Stimulated activated CD4-positive, alpha-beta T cell treated with anti-CD3 and anti-CD28 coated beads, TNF-alpha, amount 100 ng/mL, for 1 hour (primary cell): ENCODE data around the gene PILRA.
"Not testable (repeated sequence)": the region's sequence is repeated elsewhere in the genome, so short reads cannot be mapped to it uniquely, and the experiment has no call there.

ENCODE experiments used
- DNase-seq, 3 donors: peaks; one replicate each; pipeline ENCODE4 v3.0.0-alpha.2; 2020; ENCODE audit warnings: low read depth in 3 of 3, low spot score in 1 of 3

Gene PILRA

GRCh38 chr7:100433276-100433591 lies 59.9 kb downstream of the PILRA start:
- DNase-seq: no peak

DNA sequence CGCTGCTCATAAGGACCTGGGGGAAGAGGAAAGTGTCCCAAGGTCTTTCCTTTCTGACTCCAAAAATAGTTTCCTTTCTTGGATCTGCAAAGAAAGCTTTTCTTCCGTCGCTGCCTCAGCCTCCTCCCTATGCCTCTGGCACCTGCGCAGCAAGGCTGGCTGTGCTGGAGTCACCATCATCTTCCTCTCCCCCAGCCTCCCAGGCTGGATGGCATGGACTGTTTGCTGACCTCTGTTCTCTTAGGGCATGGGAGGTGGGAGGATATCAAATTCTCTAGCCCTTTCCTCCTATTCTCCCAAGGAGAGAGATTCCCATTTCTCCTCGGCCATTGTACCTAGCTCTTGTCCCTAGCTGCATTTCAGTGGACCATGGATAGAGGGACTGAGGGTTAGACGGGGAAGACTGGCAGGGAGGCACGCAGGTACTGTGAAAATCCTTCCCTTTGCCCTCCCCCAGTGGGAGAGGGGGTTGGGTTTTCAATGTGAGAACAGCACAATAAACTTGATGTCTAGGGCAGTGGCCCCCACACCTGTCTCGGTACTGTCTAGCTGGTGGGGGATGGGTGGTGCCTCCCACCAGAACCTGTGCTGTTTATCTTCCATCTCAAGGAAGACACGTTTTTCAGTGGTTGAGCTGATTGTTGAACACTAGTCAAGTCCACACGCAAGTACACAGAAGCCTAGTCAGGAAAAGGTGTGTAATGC lies 60.5 kb downstream of the PILRA start:
- no peak for DNase-seq

DNA sequence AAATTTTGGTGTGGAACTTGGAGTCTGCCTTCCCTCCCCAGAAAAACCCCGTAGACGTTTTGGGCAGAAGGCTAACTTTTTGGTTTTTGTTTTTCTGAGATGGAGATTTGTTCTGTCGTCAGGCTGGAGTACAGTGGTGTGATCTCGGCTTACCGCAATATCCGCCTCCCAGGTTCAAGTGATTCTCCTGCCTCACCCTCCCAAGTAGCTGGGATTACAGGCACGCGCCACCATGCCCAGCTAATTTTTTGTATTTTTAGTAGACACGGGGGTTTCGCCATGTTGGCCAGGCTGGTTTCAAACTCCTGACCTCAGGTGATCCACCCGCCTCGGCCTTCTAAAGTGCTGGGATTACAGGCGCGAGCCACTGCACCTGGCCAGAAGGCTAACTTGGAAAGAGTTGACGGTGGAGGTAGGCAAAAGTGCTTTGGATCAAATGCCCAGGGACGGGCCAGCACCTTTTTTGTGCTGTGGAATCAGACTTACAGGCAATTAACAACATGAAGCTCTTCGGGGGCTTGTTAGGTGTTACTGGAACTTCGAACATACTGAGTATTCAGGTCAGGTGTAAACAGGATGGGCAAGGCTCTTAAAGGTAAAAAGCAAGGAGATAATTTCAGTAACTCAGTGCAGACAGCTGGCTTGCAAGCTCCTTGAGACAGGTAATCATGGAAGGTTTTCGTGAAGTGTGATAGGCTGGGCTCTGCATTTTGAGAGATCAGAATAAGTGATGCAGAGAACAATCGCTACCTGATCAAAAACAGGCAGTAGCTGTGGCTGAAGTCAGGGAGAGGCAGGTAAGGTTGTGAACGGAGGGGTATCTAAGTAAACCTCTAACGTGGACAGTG lies 61.2 kb downstream of the PILRA start:
- no peak for DNase-seq

- DNase-seq: peak in 1 of 3 donors; percentile 30
Measured at GRCh38 chr7:100435401-100436304, 62.4 kb downstream of the PILRA start.

DNA sequence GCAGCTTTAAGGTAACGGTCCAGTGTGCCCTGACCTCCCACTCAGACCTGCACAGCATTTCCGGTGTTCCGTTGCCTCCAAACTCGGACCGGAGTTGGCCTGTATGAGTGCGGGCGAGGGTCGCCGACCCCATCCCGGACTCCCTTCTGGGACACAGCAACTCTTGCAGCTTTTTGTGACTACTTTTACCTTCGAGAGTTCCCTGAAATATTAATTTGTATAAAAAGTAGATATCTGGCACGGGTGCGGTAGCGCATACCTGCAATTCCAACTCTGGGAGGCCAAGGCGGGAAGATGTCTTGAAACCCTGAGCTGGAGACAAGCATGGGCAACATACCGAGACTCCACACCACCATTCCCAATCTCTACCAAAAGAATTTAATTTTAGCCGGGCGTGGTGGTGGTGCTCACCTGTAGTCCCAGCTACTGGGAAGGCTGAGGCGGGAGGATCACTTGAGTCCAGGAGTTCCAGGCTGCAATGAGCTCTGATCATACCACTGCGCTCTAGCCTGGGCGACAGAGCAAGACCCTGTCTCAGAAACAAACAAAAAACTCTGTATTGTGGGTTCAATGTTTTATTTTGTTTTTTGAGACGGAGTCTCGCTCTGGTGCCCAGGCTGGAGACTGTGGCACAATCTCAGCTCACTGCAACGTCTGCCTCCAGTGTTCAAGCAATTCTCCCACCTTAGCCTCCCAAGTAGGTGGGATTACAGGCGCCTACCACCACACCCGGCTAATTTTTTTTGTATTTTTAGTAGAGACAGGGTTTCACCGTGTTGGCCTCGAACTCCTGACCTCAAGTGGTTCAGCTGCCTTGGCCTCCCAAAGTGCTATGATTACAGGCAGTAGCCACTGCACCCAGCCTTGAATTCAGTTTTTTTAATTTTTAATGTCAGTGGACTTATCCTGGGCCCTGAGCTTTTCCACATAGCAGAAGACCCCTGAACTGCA lies 64.1 kb downstream of the PILRA start:
- no peak for DNase-seq

DNA sequence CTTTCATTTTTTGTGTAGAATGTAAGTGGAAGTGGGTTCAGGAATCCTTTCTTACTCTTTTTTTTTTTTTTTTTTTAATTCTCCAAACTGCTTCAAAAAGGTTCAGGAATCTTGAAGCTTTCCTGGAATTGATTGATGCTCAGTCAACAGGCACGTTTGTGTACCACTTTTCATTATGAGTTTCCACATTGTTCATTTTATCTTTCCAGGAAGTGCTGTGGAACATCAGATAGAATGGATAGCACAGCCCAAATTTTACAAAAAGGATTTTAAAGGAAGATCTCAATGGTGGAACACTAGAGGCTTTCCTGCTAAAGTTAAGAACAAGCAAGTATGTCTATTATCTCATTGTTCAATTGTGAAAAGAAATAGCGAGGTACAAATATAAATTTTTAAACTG lies 64.9 kb downstream of the PILRA start:
- no peak for DNase-seq

DNA sequence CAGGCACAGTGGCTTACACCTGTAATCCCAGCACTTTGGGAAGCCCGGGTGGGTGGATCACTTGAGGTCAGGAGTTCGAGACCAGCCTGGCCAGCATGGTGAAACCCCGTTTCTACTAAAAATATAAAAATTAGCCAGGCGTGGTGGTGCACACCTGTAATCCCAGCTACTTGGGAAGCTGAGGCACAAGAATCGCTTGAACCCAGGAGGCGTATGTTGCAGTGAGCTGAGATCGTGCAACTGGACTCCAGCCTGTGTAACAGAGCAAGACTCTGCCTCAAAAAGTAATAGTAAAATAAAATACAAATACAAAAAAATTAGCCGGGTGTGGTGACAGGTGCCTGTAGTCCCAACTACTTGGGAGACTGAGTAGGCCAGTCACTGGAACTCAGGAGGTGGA lies 65.4 kb downstream of the PILRA start:
- not testable (repeated sequence) for DNase-seq

- not testable (repeated sequence) for DNase-seq
Measured at GRCh38 chr7:100439244-100439643, 66.0 kb downstream of the PILRA start.

DNA sequence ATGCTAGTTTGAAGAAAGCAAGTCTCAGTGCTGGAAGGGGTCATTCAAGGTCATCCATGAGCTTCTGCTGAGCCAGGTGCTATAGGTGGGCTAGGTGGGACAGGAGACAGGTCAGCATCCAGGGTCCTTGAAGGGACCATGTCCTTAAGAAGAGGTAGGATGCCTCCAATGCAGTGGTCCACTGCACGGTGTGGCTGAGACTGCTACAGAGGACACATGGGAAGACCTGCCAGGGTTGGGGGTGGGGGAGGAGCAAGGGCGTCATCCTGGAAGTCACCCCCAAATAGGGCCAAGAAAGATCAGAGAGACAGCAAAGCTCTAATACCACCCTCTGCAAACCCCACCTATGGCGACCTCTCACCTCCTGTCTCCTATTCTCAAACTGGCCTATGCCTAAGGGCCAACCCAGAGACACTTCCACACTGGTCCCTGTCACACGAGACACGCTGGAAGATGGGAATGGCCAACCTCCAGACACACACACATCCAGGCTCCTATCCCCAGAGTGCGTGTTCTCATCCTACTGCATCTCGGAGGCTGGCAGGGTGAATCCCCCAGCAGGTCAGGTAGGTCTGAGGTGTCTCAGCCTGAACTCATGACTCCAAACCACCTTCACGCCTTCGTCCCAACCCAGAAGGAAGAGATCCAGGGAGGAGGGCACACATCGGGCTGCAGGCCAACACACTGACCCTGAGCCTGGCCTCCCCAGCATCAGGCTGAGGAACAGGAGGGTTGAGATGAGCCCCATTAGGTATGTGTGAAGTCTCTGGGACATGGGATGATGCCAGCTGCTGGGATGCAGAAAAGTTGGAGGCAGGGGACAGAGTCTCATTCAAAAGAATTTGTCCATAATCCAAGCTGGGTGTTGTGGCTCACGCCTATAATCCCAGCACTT lies 68.6 kb downstream of the PILRA start:
- DNase-seq: no peak

- DNase-seq: no peak
Measured at GRCh38 chr7:100443096-100443840, 70.0 kb downstream of the PILRA start.

DNA sequence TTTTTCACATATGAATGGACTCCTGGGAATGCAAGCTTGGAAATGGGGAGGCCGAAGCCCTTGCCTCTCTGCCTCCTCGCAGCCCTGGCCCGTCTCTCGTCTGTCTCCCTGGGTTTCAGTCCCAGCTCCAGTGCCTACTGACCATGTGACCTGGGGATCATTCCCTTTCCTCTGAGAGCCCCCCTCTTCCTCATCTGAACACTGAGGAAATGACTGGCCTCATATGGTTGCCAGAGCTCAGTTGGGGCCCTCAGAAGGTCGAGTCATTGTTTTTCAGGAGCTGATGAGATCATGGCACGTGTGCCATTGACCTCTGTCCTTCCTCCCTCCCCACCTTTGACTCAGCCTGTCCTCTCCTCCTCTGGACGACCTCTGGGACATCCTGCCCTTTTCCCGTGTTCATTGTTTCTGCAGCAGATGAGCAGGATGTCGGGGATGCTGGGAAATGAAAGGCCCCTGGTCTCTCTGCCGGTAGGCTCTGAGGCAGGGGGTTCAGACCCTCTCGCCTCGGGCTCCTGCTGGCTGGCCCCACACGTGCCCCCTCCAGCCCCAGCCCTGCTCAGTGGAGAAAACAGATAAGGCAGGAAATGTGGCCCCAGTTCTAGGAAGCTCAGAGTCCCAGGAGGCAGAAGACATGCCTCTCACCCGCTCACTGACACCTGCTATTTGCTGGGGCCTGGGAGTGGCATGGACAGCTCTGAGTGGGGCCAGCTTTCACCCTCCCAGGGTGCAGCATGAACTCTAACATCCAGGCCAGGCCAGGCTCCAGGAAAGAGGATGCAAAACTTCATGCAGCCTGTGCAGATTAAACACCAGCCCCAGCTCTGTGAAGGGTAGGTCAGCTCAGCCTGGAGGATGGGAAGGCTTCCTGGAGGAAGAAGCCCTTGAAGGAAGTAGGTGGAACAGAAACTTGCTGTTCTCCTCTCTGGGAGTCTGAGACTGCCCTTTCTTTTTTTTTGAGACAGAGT lies 71.3 kb downstream of the PILRA start:
- DNase-seq: no peak

GRCh38 chr7:100446040-100446439 lies 72.8 kb downstream of the PILRA start:
- no peak for DNase-seq

DNA sequence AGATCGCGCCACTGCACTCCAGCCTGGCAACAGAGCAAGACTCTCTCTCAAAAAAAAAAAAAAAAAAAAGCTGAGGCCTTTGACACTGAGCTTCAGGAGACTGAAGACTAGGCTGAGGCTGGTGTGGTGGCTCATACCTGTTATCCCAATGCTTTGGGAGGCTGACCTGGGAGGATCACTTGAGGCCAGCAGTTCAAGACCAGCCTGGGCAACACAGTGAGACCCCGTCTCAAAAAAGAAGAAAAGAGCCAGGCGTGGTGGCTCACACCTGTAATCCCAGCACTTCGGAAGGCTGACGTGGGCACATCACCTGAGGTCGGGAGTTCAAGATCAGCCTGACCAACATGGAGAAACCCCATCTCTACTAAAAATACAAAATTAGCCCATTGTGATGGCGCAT lies 74.1 kb downstream of the PILRA start:
- not testable (repeated sequence) for DNase-seq

DNA sequence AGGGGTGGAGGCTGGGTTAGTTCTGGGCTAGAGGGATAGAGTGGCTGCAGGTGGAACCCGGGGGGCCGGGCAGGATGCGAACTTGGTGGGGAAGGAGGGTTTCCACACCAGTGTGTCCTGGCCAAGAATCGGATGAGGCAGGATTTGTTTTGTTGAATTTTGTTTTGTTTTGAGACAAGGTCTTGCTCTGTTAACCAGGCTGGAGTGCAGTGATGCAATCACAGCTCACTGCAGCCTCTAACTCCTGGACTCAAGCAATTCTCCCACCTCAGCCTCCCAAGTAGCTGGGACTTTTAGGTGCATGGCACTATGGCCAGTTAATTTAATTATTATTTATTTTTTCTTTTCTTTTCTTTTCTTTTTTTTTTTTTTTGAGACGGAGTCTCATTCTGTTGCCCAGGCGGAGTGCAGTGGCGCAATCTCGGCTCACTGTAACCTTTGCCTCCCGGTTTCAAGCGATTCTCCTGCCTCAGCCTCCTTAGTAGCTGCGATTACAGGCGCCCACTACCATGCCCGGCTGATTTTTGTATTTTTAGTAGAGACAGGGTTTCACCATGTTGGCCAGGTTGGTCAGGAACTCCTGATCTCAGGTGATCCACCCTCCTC lies 76.0 kb downstream of the PILRA start:
- no peak for DNase-seq
